Endodermal cell (in vitro differentiated cells): Measurements from ENCODE around the gene HADHB. TPM values are rescaled to one million over a fixed set of nuclear protein-coding genes. Genes with fewer than 3 reads are reported as not detected.

Experiments
- DNase-seq: peaks from one replicate; pipeline ENCODE4 v3.0.0-alpha.2; 2017
- H3K27ac ChIP-seq: 2 replicates; pipeline ENCODE4 v1.5.1; 2013; ENCODE audit warnings: mild to moderate bottlenecking, low read depth, low read length, moderate library complexity
- H3K27me3 ChIP-seq: 2 replicates; pipeline ENCODE4 v1.6.1; 2013; ENCODE audit warnings: mild to moderate bottlenecking, low read length, moderate library complexity; ENCODE audit not compliant: insufficient read depth, control insufficient read depth, poor library complexity, severe bottlenecking
- H3K36me3 ChIP-seq: 2 replicates; pipeline ENCODE4 v1.7.0; 2013; ENCODE audit warnings: mild to moderate bottlenecking, low read length, moderate library complexity; ENCODE audit not compliant: control insufficient read depth, insufficient read depth
- H3K4me1 ChIP-seq: one replicate; pipeline ENCODE4 v1.7.0; 2013; ENCODE audit warnings: low read length; ENCODE audit not compliant: control insufficient read depth, insufficient read depth
- H3K4me3 ChIP-seq: 2 replicates; pipeline ENCODE4 v1.5.1; 2013; ENCODE audit warnings: mild to moderate bottlenecking, low read length, moderate library complexity
- H3K9ac ChIP-seq: 2 replicates; pipeline ENCODE4 v1.6.1; 2013; ENCODE audit warnings: mild to moderate bottlenecking, low read length, moderate library complexity; ENCODE audit not compliant: poor library complexity, severe bottlenecking; ENCODE audit errors: extremely low read depth
- H3K9me3 ChIP-seq: 2 replicates; pipeline ENCODE4 v1.6.1; 2013; ENCODE audit warnings: mild to moderate bottlenecking, low read length, moderate library complexity; ENCODE audit not compliant: control insufficient read depth
- H3K27ac Mint-ChIP-seq: 2 replicates; pipeline ENCODE4 v1.8.0; 2020; ENCODE audit warnings: mixed read lengths
- H3K27me3 Mint-ChIP-seq: 2 replicates; pipeline ENCODE4 v1.8.0; 2021; ENCODE audit warnings: mild to moderate bottlenecking, mixed read lengths; ENCODE audit not compliant: insufficient read depth
- H3K36me3 Mint-ChIP-seq: 2 replicates; pipeline ENCODE4 v1.8.0; 2020; ENCODE audit warnings: low read depth, mixed read lengths
- H3K4me1 Mint-ChIP-seq: 2 replicates; pipeline ENCODE4 v1.8.0; 2020; ENCODE audit warnings: mixed read lengths
- H3K4me3 Mint-ChIP-seq: 2 replicates; pipeline ENCODE4 v1.8.0; 2020; ENCODE audit warnings: mild to moderate bottlenecking, moderate library complexity, mixed read lengths
- H3K9me3 Mint-ChIP-seq: 2 replicates; pipeline ENCODE4 v1.8.0; 2020; ENCODE audit warnings: mild to moderate bottlenecking, mixed read lengths
- CTCF ChIP-seq: fragments of 200-600 bp; sonication (generic); conservative IDR thresholded peaks from 2 replicates; pipeline ENCODE4 v1.5.0; 2021; ENCODE audit warnings: antibody characterized with exemption, mild to moderate bottlenecking
- WGBS, 2 experiments: methylation state at CpG; one replicate each; pipeline versions ENCODE4 v1.1.5 to v1.1.7; 2013; ENCODE audit warnings: missing lambda C conversion rate in 2 of 2, mixed read lengths in 1 of 2; ENCODE audit not compliant: insufficient coverage in 1 of 2, insufficient read length in 1 of 2; 5-methylcytosine and 5-hydroxymethylcytosine counted together
- total RNA-seq, 2 donors: library from RNA; stranded (reverse); fragmentation: NEBNext Ultra II Directional in 1 of 2; extraction: Animal tissue kit (Norgen Biotek cat#: 25700) in 1 of 2; gene quantifications; 2 replicates in 1 of 2; 3 replicates in 1 of 2; pipeline ENCODE4 v1.2.1, GENCODE V29; 2021

The HADHB gene
- total RNA-seq, 2 donors from 2014 or later: 37.8 to 41.0 TPM

GRCh38 chr2:26215833-26216232 is 28.9 kb upstream of the HADHB start:
- Histone ChIP-seq H3K4me1 (no peaks in the 10 kb centered on the region), H3K9ac (no peak overlapping the region), H3K9me3 (peaks cover 8% of the 10 kb centered on the region), H3K4me3 (no peak overlapping the region), H3K27ac (no peak overlapping the region), H3K36me3 (peaks cover 66% of the 10 kb centered on the region), H3K27me3 (no peaks in the 10 kb centered on the region)
- H3K36me3 Mint-ChIP-seq: peaks cover 62% of the 10 kb centered on the region
- TF ChIP-seq CTCF: no peak
- H3K4me3 Mint-ChIP-seq: no peak overlapping the region
- H3K27ac Mint-ChIP-seq: no peak overlapping the region
- 93 to 100% methylated on average over 1 of the region's 1 CpG for WGBS, 2 experiments
- DNase-seq: no peak
- peaks cover 7% of the 10 kb centered on the region for H3K4me1 Mint-ChIP-seq
- H3K9me3 Mint-ChIP-seq: peaks cover 9% of the 10 kb centered on the region
- H3K27me3 Mint-ChIP-seq: no peaks in the 10 kb centered on the region

GRCh38 chr2:26216587-26216986 is 28.2 kb upstream of the HADHB start:
- DNase-seq: no peak
- Mint-ChIP-seq H3K4me1 (peaks cover 7% of the 10 kb centered on the region), H3K9me3 (peaks cover 9% of the 10 kb centered on the region), H3K4me3 (no peak overlapping the region), H3K27me3 (no peaks in the 10 kb centered on the region), H3K27ac (no peak overlapping the region), H3K36me3 (peaks cover 59% of the 10 kb centered on the region)
- H3K4me1 ChIP-seq: no peaks in the 10 kb centered on the region
- peaks cover 60% of the 10 kb centered on the region for H3K36me3 ChIP-seq
- no peak overlapping the region for H3K9ac ChIP-seq
- TF ChIP-seq CTCF: no peak
- WGBS, 2 experiments: 79 to 93% methylated on average over 4 of the region's 4 CpGs
- H3K27ac ChIP-seq: no peak overlapping the region
- no peaks in the 10 kb centered on the region for H3K27me3 ChIP-seq
- no peak overlapping the region for H3K4me3 ChIP-seq
- H3K9me3 ChIP-seq: peaks cover 8% of the 10 kb centered on the region

- H3K36me3 Mint-ChIP-seq: peaks cover 49% of the 10 kb centered on the region
- no peak overlapping the region for H3K27ac Mint-ChIP-seq
These were observed 27.0 kb upstream of the HADHB start for GRCh38 chr2:26217720-26218119.

More at GRCh38 chr2:26217720-26218119, 27.0 kb upstream of the HADHB start:
- no peak overlapping the region for H3K9ac ChIP-seq
- no peak overlapping the region for H3K4me3 ChIP-seq
- no peak for DNase-seq
- Mint-ChIP-seq H3K4me1 (peaks cover 7% of the 10 kb centered on the region), H3K27me3 (no peaks in the 10 kb centered on the region), H3K9me3 (peaks cover 9% of the 10 kb centered on the region), H3K4me3 (no peak overlapping the region)
- TF ChIP-seq CTCF: no peak
- H3K9me3 ChIP-seq: peaks cover 8% of the 10 kb centered on the region
- H3K4me1 ChIP-seq: no peaks in the 10 kb centered on the region
- no peak overlapping the region for H3K27ac ChIP-seq
- 79 to 88% methylated on average over 6 of the region's 6 CpGs for WGBS, 2 experiments
- H3K36me3 ChIP-seq: peaks cover 57% of the 10 kb centered on the region
- no peaks in the 10 kb centered on the region for H3K27me3 ChIP-seq
